ENCODE measurements around the gene RANBP3.
"Not testable (repeated sequence)": the region's sequence is repeated elsewhere in the genome, so short reads cannot be mapped to it uniquely, and the experiment has no call there.

The RANBP3 gene, protein sequence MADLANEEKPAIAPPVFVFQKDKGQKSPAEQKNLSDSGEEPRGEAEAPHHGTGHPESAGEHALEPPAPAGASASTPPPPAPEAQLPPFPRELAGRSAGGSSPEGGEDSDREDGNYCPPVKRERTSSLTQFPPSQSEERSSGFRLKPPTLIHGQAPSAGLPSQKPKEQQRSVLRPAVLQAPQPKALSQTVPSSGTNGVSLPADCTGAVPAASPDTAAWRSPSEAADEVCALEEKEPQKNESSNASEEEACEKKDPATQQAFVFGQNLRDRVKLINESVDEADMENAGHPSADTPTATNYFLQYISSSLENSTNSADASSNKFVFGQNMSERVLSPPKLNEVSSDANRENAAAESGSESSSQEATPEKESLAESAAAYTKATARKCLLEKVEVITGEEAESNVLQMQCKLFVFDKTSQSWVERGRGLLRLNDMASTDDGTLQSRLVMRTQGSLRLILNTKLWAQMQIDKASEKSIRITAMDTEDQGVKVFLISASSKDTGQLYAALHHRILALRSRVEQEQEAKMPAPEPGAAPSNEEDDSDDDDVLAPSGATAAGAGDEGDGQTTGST

DNA sequence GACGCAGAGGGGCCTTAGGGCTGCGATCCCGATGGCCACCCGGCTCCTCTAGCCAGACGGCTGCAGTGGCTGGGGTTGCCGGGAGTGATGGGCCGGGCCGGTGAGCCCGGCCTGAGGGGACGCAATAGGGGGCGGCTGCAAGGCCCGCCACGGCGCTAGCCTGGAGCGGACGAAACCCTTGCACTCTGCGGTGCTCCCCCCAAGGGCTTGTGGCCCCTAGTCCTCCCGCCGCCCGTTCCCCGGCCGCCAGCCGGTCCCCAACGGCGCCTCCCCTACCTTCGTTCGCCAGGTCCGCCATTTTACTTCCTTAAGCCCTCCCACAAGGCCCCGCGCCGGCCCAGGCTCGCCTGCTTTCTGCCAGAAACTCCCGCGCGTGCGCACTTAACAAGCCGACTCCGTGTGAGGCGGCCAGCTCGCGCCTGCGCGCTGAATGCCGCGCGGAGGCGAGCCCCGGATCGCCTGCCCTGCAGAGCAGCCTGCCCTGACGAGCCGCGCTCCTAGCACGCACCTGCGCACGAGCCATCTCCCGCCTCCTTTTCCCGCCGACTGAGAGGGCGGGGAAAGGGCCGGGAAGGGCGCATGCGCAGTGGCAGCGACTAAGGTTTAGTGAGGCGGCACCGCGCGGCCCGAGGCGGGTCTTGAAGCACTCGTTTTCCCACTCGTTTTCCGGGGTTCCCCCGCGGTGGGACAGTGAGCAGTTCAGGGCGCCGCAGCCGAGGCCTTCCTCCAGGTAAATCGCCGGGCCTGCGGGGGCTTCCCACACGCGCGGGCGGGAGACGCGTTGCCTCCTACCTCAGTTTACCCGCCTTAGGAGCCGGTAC, at the start of gene RANBP3:
TSS of gene RANBP3 (minus strand) at position 356 of the 821 bp plus-strand sequence. CDS start at position 298, 58 bp downstream.
- peak within 1 kb of the TSS; percentile 80 for H3K27ac ChIP-seq
- TF ChIP-seq, protein P1, sequence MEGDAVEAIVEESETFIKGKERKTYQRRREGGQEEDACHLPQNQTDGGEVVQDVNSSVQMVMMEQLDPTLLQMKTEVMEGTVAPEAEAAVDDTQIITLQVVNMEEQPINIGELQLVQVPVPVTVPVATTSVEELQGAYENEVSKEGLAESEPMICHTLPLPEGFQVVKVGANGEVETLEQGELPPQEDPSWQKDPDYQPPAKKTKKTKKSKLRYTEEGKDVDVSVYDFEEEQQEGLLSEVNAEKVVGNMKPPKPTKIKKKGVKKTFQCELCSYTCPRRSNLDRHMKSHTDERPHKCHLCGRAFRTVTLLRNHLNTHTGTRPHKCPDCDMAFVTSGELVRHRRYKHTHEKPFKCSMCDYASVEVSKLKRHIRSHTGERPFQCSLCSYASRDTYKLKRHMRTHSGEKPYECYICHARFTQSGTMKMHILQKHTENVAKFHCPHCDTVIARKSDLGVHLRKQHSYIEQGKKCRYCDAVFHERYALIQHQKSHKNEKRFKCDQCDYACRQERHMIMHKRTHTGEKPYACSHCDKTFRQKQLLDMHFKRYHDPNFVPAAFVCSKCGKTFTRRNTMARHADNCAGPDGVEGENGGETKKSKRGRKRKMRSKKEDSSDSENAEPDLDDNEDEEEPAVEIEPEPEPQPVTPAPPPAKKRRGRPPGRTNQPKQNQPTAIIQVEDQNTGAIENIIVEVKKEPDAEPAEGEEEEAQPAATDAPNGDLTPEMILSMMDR (conservative IDR thresholded peaks at IDR 0.05), result no peak

DNA sequence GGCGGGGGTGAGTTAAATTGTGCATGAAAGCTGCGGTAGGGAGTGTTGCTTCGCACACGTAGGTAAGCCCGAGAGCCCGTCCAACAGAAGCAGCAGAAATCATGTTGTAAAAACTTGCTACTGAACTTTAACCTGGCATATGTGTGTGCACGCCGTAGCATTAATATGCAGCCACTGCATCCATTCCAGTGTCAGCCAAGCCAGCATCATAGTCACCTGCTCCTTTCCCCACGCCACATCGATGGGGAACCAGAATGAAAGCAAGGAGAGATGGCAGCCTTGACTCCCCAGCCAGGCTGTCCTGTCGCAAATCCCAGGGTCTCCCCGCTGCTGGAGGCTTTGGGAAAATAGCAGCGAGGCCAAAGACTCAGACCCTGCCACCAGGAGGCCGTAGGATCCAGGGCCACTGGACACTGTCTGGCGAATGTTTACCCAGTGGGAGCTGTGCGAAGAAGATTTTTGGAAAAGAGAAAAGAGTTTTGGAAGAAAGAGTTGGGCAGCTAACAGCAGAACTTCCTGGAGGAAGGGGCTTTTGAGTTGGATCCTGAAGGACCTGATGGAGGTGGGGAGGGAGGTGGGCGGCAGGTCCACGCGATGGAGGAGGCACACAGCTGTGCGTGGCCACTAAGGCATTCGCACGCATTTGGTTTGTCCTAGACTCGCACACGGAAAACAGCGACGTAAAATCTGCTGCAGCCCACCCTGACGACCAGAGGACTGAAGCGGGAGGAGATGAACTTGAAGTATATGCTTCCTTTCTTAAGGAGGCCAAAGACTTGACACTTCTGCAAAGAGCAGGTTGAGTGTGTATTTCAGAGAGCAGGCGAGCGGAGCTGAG, 48.7 kb upstream of the RANBP3 start:
- TF ChIP-seq, protein P1 (conservative IDR thresholded peaks at IDR 0.05), result no peak
- H3K27ac ChIP-seq, result no peak overlapping the region

DNA sequence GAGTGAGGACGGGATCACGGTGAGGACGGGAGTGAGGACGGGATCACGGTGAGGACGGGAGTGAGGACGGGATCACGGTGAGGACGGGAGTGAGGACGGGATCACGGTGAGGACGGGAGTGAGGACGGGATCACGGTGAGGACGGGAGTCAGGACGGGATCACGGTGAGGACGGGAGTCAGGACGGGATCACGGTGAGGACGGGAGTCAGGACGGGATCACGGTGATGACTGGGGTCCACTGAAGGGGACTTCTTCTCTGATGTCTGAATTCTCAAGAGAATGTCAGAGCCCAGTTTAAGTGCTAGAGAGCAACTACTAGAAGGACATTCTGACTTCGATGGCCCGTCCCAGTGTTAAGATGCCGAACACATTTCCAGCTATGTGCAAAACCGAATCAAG, 46.8 kb upstream of the RANBP3 start:
- H3K27ac ChIP-seq, result not testable (repeated sequence)

DNA sequence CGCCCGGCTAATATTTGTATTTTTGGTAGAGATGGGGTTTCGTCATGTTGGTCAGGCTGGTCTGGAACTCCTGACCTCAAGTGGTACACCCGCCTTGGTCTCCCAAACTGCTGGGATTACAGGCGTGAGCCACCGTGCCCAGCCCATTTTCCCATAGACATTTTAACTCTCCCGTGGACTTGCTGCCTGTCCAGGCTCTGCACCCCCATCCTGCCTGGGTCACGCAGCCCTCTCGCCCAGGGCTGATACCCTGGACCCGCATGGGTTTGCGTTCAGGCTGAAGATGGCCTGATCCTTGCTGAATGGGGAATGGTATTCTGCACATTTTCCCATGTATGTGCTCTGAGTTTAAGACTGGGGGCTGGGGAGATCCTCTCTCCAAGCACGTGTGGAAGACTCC, 46.0 kb upstream of the RANBP3 start:
- TF ChIP-seq, protein P1 (conservative IDR thresholded peaks at IDR 0.05), result no peak
- no peak overlapping the region for H3K27ac ChIP-seq

DNA sequence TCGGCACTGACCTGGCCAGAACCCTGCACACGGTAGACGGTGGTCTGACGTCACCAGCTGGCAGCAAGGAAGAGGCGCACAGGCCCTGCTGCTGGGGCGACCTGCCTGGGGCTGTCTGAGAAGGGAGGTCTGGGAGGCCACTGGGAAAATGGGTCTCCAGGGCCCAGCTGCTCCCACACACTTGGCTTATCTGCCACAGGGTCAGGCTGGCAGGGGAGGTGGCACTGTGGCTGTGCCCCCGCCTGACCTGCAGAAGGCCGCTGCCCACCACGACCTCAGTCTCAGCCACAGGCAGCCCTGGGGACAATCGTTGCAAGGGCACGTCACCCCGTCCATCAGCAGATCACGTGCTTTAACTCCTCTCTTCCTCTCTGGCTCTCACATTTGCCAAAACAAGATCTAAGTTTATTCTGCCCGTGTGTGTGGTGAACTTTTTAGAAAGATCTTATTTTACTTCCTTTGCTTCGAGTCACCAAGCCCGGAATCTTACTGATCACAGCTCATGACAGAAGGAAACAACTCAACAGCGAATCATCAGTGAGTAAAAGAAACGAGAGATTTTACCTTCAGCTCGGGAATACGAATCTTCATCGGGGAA, 45.2 kb upstream of the RANBP3 start:
- H3K27ac ChIP-seq, result no peak overlapping the region
- TF ChIP-seq, protein P1 (conservative IDR thresholded peaks at IDR 0.05), result no peak

DNA sequence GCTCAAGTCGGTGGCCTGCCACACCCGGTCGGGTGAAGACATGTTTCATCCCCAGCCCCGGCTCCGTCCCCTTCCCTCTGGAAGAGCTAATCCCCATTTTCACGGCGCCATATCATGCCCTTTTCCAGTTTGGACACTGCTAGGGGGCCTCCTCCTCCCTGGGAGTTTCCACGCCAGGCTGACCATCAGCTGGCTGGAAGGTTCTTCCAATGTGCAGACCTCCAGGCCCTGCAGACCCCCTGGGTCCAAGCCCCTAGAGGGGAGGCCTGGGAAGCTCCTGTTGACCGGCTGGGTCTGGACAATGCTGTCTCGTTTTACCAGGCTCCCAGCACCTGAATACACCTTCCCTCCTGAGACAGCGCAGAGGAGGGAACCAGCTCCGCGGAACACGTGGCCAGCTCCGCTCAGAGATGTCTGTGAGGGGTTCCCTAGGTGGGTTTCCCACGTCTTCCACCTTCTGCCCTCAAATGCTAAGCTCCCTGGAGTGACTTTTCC, 44.7 kb upstream of the RANBP3 start:
- peak overlapping the region; percentile 99 for H3K27ac ChIP-seq
- TF ChIP-seq, protein P1 (conservative IDR thresholded peaks at IDR 0.05), result peak; percentile 45

Measured in VCaP (cell line).